GM21447 (cell line): Measurements from ENCODE around the gene CREB5.
"Not testable (repeated sequence)": the region's sequence is repeated elsewhere in the genome, so short reads cannot be mapped to it uniquely, and the experiment has no call there.

ENCODE experiments used
- ATAC-seq: cut with Tn5 transposase; IDR thresholded peaks from one replicate; pipeline ENCODE4 v1.9.1; 2021; ENCODE audit not compliant: unreplicated experiment

CREB5 gene

DNA sequence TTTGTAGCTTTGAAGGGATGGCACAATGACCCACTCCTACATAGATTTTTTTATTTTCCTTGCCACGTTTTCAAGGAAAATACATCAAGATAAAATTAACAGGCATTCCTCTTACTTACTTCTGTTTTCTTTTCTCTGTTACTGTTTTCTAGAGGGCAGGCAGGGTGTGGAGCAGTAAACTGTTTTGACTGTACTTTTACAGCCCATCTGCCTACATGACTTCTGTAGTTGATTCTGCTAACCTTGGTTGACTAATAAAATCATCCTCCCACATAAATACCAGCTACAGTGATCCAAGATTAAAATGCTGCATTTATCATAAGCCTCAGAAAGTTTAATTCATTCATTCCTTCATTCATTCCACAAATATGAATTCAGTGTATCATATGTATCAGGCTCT, 387.3 kb downstream of the CREB5 start:
- no peak for ATAC-seq

GRCh38 chr7:28800150-28800549, 387.8 kb downstream of the CREB5 start:
- no peak for ATAC-seq

DNA sequence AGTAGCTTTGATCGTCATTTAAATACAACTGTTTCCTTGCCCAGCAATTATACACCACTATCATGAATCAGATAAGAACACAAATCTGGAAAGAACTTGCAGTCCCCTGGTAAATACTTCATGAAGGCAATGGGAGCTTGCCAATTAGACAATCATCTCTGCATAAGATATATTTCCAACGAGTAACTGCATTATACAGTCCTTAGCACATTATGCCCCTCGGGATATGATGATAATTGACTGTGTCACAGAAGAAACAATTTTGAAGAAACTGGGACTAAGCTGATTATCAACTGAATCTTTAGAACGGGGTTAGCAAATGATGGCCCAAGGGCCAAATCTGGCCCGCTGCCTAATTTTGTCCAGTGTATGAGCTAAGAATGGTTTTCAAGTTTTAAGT, 390.1 kb downstream of the CREB5 start:
- ATAC-seq: no peak

GRCh38 chr7:28804157-28804556, 391.8 kb downstream of the CREB5 start:
- ATAC-seq: no peak

DNA sequence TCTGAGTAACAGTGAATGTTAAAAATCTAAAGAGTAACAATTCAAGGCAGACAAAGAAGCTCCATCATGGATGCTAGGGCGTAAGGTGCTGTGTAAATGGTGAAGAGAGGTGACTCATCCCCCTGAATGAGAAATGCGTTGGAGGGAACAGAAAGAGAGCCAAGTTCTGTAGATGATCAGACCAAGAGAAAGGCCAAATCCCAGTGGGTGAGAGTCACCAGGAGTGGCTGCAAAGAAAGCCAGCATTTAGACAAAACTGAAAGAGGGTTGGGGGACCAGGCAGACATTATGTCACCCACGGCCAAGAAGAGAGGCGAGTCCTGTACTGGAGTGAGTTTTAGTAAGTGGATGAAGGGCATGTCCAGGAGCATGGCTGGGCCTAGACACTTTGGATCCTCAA, 392.7 kb downstream of the CREB5 start:
- no peak for ATAC-seq

GRCh38 chr7:28806841-28807240, 394.5 kb downstream of the CREB5 start:
- no peak for ATAC-seq

DNA sequence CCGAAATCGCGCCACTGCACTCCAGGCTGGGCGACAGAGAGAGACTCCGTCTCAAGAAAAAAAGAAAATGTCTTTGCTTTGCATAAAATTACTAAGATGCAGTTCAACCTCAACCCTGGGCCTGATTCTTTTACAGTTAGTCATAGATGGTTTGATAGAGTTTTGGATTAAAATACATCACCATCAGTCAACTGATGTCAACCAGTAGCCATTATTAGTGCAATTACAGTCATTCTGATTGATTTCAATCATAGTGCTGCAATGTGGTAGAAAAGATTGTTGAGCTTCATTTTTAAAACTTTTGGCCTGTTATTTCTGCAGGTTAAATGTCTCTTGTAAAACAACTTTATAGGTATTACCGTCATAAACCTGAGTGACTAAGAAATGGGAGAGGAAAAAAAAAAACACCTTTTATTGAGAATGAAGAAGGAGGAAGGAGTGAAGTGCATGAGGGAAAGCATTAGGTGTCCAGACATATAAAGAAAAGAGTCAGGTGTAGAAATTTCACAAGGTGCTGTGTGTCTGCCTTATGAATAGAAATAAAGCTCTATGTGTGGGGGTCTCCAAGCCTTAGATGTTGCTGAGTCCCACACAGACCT, 395.2 kb downstream of the CREB5 start:
- ATAC-seq: no peak

DNA sequence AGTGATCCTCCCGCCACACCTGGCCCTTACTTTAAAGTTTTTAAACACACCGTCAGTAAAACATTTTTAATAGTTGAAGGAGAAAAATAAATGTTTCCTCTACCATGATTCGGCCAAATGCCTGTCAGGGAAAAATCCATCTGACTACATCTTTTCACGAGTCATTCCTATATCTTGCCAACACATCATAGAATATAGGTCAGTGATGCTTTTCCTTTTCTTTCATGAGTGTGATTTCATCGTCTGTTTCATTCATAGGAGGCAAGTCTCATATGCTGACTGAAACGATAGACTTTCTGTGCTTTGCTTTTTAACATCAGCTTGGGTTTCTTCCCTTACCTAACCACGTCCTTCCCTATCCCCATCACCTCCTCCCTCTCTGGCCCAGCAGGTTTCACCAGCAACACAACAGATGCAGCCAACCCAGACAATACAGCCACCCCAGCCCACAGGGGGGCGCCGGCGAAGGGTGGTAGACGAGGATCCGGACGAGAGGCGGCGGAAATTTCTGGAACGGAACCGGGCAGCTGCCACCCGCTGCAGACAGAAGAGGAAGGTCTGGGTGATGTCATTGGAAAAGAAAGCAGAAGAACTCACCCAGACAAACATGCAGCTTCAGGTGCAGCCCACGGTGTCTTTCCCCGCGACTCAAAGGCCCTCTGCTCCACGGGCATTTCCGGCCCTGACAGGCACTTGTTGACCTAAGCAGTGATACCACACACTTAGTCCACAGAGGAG, 396.6 kb downstream of the CREB5 start:
- ATAC-seq: peak; percentile 49

DNA sequence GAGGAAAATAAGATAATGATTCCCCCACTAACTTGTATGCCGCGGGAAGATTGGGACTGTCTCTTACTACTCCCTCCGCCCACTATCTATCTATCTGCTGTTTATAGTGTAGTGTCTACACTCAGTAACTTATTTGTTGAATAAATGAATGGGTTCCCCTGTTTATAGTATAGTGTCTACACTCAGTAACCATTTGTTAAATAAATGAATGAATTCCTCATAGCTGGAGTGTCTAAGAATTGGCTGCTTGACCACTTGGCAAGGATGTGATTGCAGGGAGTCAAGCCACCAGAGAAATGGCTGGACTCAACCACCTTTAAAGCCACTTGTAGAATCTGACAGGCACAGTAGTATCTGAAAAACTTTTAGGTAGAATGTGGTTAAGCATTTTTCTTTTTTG, 398.7 kb downstream of the CREB5 start:
- no peak for ATAC-seq

DNA sequence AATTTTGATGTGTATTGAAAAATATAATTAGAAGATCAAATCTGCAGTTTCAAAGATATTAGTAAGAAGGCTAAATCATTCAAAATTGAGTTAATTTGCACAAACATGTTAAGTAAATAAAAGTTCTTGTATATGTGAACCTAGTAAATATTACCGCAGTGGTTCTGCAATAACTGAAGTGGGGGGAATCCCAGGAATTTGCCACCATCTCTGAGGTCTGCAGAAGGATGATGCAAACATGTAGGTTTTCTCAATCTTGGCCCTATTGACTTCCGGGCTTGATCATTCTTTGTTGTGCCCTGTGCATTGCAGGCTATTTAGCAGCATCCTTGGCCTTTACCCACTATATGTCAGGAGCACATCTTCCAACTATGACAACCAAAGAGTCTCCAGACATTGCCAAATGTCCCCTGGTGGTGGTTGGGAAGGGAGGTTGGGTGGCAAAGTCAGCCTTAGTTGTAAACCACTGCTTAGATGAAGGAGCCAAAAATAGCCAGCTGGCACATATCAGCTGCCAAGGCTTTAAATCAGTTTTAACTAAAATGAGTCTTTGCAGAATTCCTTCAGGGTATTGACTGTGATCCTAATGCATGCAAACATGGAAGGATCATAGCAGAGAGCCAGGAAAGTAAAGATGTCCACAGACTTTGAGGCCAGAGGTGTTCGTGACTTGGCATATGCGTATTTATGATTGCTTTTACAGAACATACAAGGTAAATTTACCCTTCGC, 399.5 kb downstream of the CREB5 start:
- ATAC-seq: no peak

GRCh38 chr7:28812616-28813015, 400.3 kb downstream of the CREB5 start:
- no peak for ATAC-seq

DNA sequence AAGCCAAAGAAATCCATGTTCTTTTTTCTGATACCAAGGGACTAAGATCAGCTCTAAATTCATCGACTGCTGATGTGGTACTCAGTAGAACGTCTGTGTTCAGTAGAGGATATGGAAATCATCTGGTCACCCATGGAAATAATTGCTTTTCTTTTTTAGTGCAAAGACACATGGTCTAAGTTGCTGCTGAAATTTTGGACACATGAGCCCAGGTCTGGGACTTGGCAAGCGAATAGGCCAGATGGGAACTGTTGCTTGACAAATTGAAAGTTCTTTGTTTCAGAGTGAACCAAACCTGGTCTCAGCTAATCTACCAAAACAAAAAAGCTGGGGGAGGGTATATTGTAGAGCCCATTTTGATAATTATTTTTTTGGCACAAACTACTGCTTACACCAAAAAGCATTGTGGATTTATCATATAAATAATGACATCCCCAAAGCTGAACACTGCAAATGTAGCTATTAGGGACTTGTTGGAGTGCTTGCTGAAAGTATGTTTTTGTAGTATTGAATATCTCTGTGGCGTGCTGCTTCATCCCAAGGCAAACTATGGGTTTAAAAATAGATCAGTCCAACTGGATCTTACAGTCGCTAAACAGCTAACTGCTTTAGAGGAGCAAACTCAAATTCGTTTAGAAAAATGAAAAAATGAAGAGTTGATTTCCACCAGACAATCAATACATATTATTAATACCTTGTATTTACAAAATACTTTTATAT, 401.1 kb downstream of the CREB5 start:
- ATAC-seq: no peak

DNA sequence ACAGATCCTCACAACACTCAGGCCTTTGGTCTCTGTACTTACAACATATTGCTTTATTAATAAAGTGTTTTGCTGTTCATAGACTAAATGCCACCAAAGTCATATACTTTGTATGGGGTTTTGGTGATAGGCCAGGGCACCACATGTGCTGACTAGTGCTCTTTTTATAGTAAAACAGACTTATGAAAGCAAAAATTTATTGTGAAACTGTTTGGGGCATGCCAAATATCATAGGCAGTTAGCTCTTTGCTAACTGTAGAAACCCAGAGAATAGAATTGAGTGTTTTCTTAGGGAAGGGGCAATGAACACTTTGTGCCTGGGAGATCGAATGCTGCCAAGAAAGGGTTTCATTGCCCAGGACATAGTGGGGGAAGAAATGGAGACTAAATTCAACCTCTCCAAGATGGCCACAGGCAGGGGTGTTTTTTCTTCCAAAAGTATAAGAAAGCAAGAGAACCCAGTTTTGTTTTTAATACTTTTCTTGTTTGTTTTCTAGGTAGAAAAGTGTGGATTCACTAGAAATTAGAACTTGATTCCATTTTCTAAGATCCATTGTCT, 403.1 kb downstream of the CREB5 start:
- ATAC-seq: peak; percentile 43

GRCh38 chr7:28815928-28816373, 403.6 kb downstream of the CREB5 start:
- peak; percentile 88 for ATAC-seq

DNA sequence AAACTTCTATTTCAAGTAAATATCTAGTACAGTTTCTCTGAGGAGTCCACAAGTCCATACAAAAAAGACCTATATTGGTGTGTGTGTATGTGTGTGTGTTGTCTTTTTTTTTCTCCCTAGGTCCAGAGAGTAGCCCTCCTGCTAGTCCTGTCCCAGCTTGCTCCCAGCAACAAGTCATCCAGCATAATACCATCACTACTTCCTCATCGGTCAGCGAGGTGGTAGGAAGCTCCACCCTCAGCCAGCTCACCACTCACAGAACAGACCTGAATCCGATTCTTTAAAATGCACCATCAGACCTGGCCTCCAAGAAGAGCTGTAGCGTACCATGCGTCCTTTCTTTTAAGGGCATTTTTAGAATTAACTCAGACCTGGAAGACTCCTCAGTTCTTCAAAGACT, 406.7 kb downstream of the CREB5 start:
- ATAC-seq: no peak

DNA sequence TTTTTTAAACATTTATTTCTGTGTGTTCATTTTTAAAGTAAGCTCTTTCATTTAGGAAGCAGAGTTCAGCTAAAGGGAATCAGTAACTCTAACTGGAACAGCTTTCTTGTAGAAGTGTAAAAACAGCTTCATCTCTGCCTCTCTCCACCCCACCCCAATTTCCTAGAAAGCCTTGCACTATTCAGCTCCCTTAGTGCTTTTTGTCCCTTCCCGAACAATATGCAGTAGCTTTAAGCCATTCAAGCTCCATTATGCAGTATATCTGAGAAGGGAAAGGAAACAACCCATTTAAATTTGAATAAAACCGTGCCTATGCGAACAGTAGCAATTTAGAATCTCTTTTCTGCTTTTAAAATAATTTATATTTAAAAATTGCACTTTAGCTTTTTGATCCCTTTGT, 411.3 kb downstream of the CREB5 start:
- ATAC-seq: no peak

DNA sequence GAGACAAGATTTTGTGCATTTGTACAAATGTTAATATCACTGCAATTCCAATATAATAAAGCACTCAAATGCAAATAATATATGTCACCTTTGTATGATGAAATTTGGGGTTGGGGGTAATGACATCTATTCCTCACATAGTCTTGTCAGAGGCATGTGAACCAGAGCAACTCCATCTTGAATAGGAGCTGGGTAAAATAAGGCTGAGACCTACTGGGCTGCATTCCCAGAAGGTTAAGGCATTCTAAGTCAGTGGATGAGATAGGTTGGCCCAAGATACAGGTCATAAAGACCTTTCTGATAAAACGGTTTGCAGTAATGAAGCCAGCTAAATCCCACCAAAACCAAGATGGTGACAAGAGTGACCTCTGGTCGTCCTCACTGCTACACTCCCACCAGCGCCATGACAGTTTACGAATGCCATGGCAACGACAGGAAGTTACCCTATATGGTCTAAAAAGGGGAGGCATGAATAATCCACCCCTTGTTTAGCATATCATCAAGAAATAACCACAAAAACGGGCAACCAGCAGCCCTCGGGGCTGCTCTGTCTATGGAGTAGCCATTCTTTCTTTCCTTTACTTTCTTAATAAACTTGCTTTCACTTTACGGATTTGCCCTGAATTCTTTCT, 413.6 kb downstream of the CREB5 start:
- ATAC-seq: not testable (repeated sequence)

GRCh38 chr7:28830846-28831245, 418.5 kb downstream of the CREB5 start:
- ATAC-seq: no peak

GRCh38 chr7:28832669-28833068, 420.4 kb downstream of the CREB5 start:
- no peak for ATAC-seq

- ATAC-seq: no peak
Observed at GRCh38 chr7:28835800-28836199, 423.5 kb downstream of the CREB5 start.

DNA sequence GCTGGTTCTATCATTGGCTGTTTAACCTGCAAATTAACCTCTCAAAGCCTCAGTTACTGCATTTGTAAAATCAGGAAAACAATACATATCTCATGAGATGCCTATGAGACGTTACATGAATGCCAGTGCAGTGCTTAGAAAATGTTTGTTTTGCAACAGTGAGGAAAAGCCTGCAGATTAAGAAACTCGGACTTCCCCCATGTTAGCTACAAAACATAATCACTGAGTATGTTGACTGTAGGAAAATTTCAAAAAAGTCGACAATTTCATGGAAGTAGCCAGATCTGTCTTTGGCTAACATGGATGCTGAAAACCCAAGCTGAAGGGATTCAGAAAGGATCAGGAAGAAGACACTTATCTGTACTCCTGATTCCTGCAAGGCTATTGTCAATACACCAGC, 424.4 kb downstream of the CREB5 start:
- no peak for ATAC-seq
